Neutrophil (primary cell): ENCODE data around the gene TMBIM1.
A peak's percentile ranks its signal among the peaks of the same experiment; 100 is the strongest.

Source experiments
- H3K27ac ChIP-seq: fragments of 200-600 bp; sonication (generic); 2 replicates; pipeline ENCODE4 v1.5.1; 2016; ENCODE audit warnings: mild to moderate bottlenecking, moderate library complexity
- H3K27me3 ChIP-seq: fragments of 200-600 bp; sonication (generic); 2 replicates; pipeline ENCODE4 v1.6.0; 2016; ENCODE audit warnings: mild to moderate bottlenecking
- H3K36me3 ChIP-seq: fragments of 200-600 bp; sonication (generic); 2 replicates; pipeline ENCODE4 v1.5.1; 2017
- H3K4me1 ChIP-seq, 2 experiments: fragments of 200-600 bp in 1 of 2; sonication (generic) in 1 of 2; 1 replicate in 1 of 2; 2 replicates in 1 of 2; pipeline versions ENCODE4 v1.5.1 to v1.6.1; 2013 to 2016; ENCODE audit warnings: low read depth in 1 of 2, low read length in 1 of 2, mild to moderate bottlenecking in 1 of 2, moderate library complexity in 1 of 2; ENCODE audit not compliant: control insufficient read depth in 1 of 2, insufficient read depth in 1 of 2
- H3K4me3 ChIP-seq, 2 experiments: fragments of 200-600 bp in 1 of 2; sonication (generic) in 1 of 2; 1 replicate in 1 of 2; 2 replicates in 1 of 2; pipeline ENCODE4 v1.5.1; 2013 to 2016; ENCODE audit warnings: low read depth in 1 of 2, low read length in 1 of 2, mild to moderate bottlenecking in 1 of 2, moderate library complexity in 1 of 2
- H3K9me3 ChIP-seq: fragments of 200-600 bp; sonication (generic); 2 replicates; pipeline ENCODE4 v1.5.1; 2016
- CTCF ChIP-seq: fragments of 200-600 bp; sonication (generic); IDR thresholded peaks from 2 replicates; pipeline ENCODE4 v1.5.1; 2016; ENCODE audit warnings: antibody characterized with exemption

TMBIM1 gene

GRCh38 chr2:218320704-218321336, 28.5 kb upstream of the TMBIM1 start:
- no peaks in the 10 kb centered on the region for H3K36me3 ChIP-seq
- H3K4me1 ChIP-seq = peaks cover 36 to 42% of the 10 kb centered on the region in 2 experiments
- H3K27ac ChIP-seq = no peak overlapping the region
- no peak overlapping the region for H3K4me3 ChIP-seq
- H3K27me3 ChIP-seq = peaks cover 8% of the 10 kb centered on the region
- no peaks in the 10 kb centered on the region for H3K9me3 ChIP-seq
- TF ChIP-seq CTCF = no peak

- Histone ChIP-seq H3K27me3 (peaks cover 8% of the 10 kb centered on the region), H3K9me3 (no peaks in the 10 kb centered on the region), H3K4me1 (peaks cover 40 to 46% of the 10 kb centered on the region in 2 experiments), H3K36me3 (no peaks in the 10 kb centered on the region), H3K27ac (no peak overlapping the region), H3K4me3 (no peak overlapping the region)
- no peak for TF ChIP-seq CTCF
Measured at GRCh38 chr2:218319813-218320365, 27.6 kb upstream of the TMBIM1 start.

GRCh38 chr2:218318241-218318640, 25.9 kb upstream of the TMBIM1 start:
- peak overlapping the region; percentile 96 for H3K27ac ChIP-seq
- H3K4me1 ChIP-seq = peaks cover 44 to 45% of the 10 kb centered on the region in 2 experiments
- TF ChIP-seq CTCF = no peak
- H3K9me3 ChIP-seq = no peaks in the 10 kb centered on the region
- H3K36me3 ChIP-seq = no peaks in the 10 kb centered on the region
- no peak overlapping the region for H3K4me3 ChIP-seq
- no peaks in the 10 kb centered on the region for H3K27me3 ChIP-seq

GRCh38 chr2:218317835-218318234, 25.5 kb upstream of the TMBIM1 start:
- Histone ChIP-seq H3K36me3 (no peaks in the 10 kb centered on the region), H3K4me1 (peaks cover 48 to 49% of the 10 kb centered on the region in 2 experiments), H3K27me3 (no peaks in the 10 kb centered on the region), H3K27ac (peak overlapping the region; percentile 96), H3K9me3 (no peaks in the 10 kb centered on the region), H3K4me3 (no peak overlapping the region)
- TF ChIP-seq CTCF = no peak

GRCh38 chr2:218317303-218317630, 25.0 kb upstream of the TMBIM1 start:
- no peaks in the 10 kb centered on the region for H3K27me3 ChIP-seq
- peak overlapping the region; percentile 96 for H3K27ac ChIP-seq
- H3K36me3 ChIP-seq = no peaks in the 10 kb centered on the region
- TF ChIP-seq CTCF = no peak
- H3K4me3 ChIP-seq = peak overlapping the region in 1 of 2 experiments; percentile 30
- peaks cover 49% of the 10 kb centered on the region in 2 experiments for H3K4me1 ChIP-seq
- H3K9me3 ChIP-seq = no peaks in the 10 kb centered on the region
